ENCODE measurements around the gene KIRREL1. TPM values are rescaled to one million over a fixed set of nuclear protein-coding genes. Genes with fewer than 3 reads are reported as not detected.

The KIRREL1 gene
- total RNA-seq, 2 donors from 2014 or later = 18.6 to 50.2 TPM

DNA sequence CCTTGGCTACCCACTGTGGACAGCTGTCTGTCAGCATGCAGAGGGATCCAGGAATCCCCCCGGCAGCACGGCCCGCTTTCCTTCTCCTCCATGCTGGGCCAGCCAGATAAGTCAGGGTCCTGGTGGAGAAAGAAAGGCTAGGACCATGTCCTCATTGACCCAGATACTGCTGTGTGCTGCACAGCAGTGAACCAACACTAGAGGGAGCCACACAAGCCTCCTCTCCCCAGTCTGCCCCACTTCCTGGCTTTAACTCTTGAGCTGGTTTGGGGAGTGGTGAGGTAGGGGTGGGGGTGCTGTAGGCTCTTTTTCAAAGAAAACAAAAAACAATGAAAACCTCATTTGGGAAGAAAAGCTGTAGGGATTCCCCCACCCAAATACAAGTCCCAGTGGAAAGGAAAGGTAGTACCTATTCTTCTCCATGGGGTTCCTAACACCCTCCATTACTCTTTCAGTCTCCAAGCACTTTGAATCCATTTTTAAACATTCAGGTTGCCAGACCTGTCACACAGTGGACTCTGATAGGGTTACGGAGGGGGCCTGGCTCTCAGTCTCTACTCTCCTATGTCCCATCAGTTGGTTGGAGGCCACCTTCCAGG is 102.4 kb downstream of the KIRREL1 start:
- Histone ChIP-seq H3K36me3 (peaks cover 0 to 7% of the 10 kb centered on the region in 2 donors), H3K4me1 (replicated peaks) (no peaks in the 10 kb centered on the region), H3K27me3 (replicated peaks; ENCODE audit: insufficient read depth) (no peaks in the 10 kb centered on the region), H3K9me3 (no peaks in the 10 kb centered on the region), H3K27ac (no peak overlapping the region), H3K4me3 (no peak overlapping the region)
- WGBS = 90% methylated on average over 4 of the region's 4 CpGs
- no peak for DNase-seq (ENCODE audit: low spot score)
- intact Hi-C loops (cut with DNase I) = no loop called here
- TF ChIP-seq POLR2AphosphoS5 (IDR thresholded peaks at IDR 0.05) (no peak), CTCF (IDR thresholded peaks at IDR 0.05) (peak; percentile 18 to 42 (median 38))

GRCh38 chr1:158098256-158098655 is 104.8 kb downstream of the KIRREL1 start:
- DNase-seq (ENCODE audit: low spot score) = no peak

GRCh38 chr1:158099185-158099584 is 105.7 kb downstream of the KIRREL1 start:
- Histone ChIP-seq H3K4me1 (replicated peaks) (no peaks in the 10 kb centered on the region), H3K36me3 (no peaks in the 10 kb centered on the region), H3K4me3 (no peak overlapping the region), H3K27me3 (replicated peaks; ENCODE audit: insufficient read depth) (no peaks in the 10 kb centered on the region), H3K9me3 (no peaks in the 10 kb centered on the region), H3K27ac (no peak overlapping the region)
- intact Hi-C loops (cut with DNase I) = no loop called here
- no peak for DNase-seq (ENCODE audit: low spot score)
- TF ChIP-seq POLR2AphosphoS5 (IDR thresholded peaks at IDR 0.05) = no peak
- TF ChIP-seq POLR2A (IDR thresholded peaks at IDR 0.05) = no peak
- no peak for TF ChIP-seq CTCF (IDR thresholded peaks at IDR 0.05)
- 90% methylated on average over 3 of the region's 3 CpGs for WGBS

More at GRCh38 chr1:158098256-158098655, 104.8 kb downstream of the KIRREL1 start:
- H3K4me3 ChIP-seq = no peak overlapping the region
- no peaks in the 10 kb centered on the region for H3K9me3 ChIP-seq
- peaks cover 0 to 7% of the 10 kb centered on the region in 2 donors for H3K36me3 ChIP-seq
- intact Hi-C loops (cut with DNase I) = no loop called here
- TF ChIP-seq POLR2A (IDR thresholded peaks at IDR 0.05) (no peak), POLR2AphosphoS5 (IDR thresholded peaks at IDR 0.05) (no peak), CTCF (IDR thresholded peaks at IDR 0.05) (no peak)
- H3K27me3 ChIP-seq (replicated peaks; ENCODE audit: insufficient read depth) = no peaks in the 10 kb centered on the region
- H3K27ac ChIP-seq = no peak overlapping the region
- WGBS = 62% methylated on average over 5 of the region's 5 CpGs
- no peaks in the 10 kb centered on the region for H3K4me1 ChIP-seq (replicated peaks)

DNA sequence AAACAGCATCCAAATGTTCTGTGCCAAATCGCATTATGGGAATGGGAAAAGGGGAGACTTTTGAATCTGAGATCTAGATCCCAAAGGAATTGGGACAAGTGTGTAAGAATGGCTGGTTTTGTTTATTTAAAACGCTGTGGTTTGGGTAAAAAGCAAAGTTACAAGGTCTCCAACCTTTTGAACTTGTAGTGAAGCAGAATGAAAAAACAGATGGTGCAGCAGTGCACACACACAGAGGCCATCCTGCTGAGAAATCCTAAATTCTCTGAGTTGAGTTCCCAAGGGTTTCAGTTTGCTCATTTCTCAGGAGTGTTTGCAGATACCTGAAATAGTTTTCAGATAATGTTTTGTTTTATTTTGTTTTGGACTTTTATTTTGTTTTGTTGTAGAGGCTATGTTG is 107.1 kb downstream of the KIRREL1 start:
- no peaks in the 10 kb centered on the region for H3K9me3 ChIP-seq
- no peak overlapping the region for H3K27ac ChIP-seq
- H3K27me3 ChIP-seq (replicated peaks; ENCODE audit: insufficient read depth) = no peaks in the 10 kb centered on the region
- H3K4me3 ChIP-seq = no peak overlapping the region
- DNase-seq (ENCODE audit: low spot score) = no peak
- TF ChIP-seq POLR2A (IDR thresholded peaks at IDR 0.05) (no peak), CTCF (IDR thresholded peaks at IDR 0.05) (no peak), POLR2AphosphoS5 (IDR thresholded peaks at IDR 0.05) (no peak)
- 58% methylated on average over 2 of the region's 2 CpGs for WGBS
- intact Hi-C loops (cut with DNase I) = no loop called here
- H3K4me1 ChIP-seq (replicated peaks) = no peaks in the 10 kb centered on the region
- H3K36me3 ChIP-seq = no peaks in the 10 kb centered on the region

- no peak overlapping the region for H3K27ac ChIP-seq
- no peaks in the 10 kb centered on the region for H3K27me3 ChIP-seq (replicated peaks; ENCODE audit: insufficient read depth)
- DNase-seq (ENCODE audit: low spot score) = no peak
- intact Hi-C loops (cut with DNase I) = no loop called here
- WGBS = 100% methylated on average over 2 of the region's 2 CpGs
- no peak for TF ChIP-seq POLR2A (IDR thresholded peaks at IDR 0.05)
- no peak for TF ChIP-seq CTCF (IDR thresholded peaks at IDR 0.05)
- TF ChIP-seq POLR2AphosphoS5 (IDR thresholded peaks at IDR 0.05) = no peak
- no peaks in the 10 kb centered on the region for H3K36me3 ChIP-seq
- H3K4me3 ChIP-seq = no peak overlapping the region
- H3K4me1 ChIP-seq (replicated peaks) = no peaks in the 10 kb centered on the region
- H3K9me3 ChIP-seq = no peaks in the 10 kb centered on the region
Measured at GRCh38 chr1:158101455-158101854, 108.0 kb downstream of the KIRREL1 start.
